NCI-H446 treated with DMSO at 0.1 percent for 48 hours (cell line): Measurements from ENCODE around the gene PLIN3.
"Not testable (repeated sequence)": the region's sequence is repeated elsewhere in the genome, so short reads cannot be mapped to it uniquely, and the experiment has no call there.

Source experiments
- DNase-seq: peaks from one replicate; lab custom pipeline; 2025; lab: John Stamatoyannopoulos, UW

The PLIN3 gene

DNA sequence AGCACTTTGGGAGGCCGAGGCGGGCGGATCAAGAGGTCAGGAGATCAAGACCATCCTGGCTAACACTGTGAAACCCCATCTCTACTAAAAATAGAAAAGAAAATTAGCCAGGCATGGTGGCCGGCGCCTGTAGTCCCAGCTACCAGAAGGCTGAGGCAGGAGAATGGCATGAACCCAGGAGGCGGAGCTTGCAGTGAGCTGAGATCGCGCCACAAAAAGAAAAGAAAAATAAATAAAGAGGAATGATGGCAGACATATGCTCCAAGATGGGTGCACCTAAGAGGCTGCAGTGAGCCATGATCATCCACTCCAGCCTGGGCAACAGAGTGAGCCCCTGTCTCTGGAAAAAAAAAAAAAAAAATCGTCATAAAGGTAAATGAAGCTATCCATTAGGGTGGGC, 21.5 kb downstream of the PLIN3 start:
- not testable (repeated sequence) for DNase-seq

DNA sequence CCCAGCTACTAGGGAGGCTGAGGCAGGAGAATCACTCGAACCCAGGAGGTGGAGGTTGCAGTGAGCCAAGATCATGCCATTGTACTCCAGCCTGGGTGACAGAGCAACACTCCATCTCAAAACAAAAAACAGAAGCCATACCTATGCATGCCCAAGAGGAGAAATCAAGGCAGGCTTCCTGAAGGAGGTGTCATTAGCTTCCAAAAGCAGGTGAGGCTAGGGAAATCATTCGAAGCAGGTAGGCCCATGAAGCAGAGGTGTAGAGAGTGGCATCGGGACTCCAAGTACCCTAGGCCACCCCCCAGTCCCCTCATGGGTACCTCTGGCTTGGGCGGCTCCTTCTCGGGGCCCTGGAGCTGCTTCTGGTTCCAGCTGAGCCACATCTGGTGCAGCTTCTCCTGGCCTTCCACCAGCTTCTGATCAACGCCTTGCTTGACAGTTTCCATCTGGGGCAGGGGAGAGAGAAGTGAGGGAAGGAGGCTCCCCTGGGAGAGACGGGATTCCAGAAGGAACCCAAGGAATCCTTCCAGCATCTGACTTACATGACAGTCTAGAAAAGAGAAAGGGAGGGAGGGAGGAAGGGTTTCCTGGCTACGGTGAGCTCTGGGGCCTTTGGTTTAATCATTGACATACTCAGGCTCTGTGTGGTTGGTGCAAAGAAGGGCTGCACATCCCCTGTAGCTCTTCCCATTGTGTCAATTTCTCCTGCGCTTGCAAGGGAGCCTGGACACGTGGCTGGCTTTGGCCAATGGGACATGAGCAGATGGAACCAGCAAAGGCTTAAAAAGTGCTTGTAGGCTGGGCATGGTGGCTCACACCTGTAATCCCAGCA, 22.9 kb downstream of the PLIN3 start:
- DNase-seq: no peak

DNA sequence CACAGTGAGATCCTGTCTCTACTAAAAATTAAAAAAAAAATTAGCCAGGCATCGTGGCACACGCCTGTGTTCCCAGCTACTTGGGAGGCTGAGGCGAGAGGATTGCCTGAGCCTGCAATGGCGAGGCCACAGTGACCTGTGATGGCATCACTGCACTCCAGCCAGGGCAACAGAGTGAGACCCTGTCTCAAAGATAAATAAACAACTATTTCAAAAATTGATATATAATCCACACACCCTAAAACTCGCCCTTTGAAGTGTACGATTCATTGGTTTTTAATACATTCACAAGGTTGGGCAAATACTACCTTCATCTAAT, 23.9 kb downstream of the PLIN3 start:
- no peak for DNase-seq

DNA sequence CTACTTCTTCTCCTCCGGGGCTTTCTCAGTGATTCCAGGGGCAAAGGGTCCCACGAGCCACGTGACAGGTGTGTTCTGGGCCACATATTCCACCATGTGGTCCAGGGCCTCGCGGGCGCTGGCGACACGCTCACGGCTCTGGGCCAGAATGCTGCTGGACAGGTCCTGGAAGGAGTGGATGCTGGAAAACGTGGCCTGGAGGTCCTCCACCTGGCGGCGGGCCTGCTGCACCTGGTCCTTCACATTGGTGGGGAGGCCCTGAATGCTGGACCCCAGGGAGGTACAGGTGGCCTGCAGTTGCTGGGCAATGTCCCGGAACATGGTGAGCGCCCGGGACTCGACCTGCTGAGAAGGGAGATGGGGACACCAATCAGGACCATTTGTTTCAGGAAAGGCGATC, 28.3 kb downstream of the PLIN3 start:
- no peak for DNase-seq

DNA sequence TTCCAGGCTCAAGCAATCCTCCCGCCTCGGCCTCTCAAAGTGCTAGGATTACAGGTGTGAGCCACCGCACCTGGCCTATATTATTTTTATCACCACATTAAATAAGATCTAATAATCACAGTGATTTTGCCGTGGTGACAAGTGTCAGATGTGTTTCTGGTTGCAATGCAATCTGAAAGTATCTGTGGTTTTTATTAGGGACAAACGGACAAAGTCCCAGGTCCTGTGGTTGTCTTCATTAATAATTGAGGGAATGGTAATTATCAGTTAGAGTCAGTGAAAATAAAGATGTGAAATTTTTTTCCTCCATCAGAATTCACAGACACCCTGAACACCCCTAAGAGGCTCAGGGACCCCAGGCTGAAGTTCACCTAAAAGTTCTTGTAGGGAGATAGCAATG, 34.7 kb downstream of the PLIN3 start:
- no peak for DNase-seq

DNA sequence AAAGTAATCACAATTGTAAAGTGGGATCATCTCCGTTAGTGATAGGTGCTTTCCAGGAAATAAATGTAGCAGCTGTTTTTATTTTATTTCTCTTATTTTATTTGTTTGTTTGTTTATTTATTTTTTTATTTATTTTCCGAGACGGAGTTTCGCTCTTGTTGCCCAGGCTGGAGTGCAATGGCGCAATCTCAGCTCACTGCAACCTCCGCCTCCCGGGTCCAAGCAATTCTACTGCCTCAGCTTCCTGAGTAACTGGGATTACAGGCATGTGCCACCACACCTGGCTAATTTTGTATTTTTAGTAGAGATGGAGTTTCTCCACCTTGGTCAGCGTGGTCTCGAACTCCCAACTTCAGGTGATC, 35.5 kb downstream of the PLIN3 start:
- not testable (repeated sequence) for DNase-seq

DNA sequence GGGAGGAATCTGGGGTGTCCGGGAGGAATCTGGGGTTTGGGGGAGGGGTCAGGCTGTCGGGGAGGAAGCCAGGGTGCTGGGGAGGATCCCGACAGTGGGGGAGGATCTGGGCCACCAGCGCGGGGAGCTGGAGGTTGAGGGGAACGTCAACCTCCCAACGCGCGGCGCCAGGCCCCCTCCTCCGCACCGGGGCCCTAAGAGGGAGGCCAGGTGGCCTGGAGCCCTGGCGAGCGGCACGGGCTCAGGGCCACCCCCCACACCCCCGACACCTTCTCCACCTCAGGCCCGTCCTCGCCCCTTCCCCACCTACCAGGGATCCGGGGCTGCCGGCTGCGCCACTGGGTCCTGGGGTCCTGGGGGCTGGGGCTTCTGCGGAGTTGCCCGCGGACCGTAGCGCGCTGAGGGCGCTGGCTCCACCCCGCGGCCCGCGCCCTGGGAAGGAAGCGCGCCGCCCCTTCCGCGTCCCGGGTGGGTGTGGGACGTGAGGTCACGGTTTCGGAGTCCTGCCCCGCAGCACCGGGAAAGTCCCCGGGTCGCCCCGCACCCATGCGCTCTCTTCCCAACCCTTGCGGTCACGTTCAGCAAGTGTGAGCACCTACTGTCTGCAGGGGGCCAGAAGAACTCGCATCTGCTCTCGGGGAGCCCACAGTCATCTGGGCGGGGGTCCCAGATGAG, 36.0 kb downstream of the PLIN3 start, which contains the start of gene TICAM1:
Gene TICAM1 (minus strand): TSS at position 409 of the 675 bp plus-strand sequence. CDS start 13,335 bp downstream, outside the sequence.
- no peak for DNase-seq

DNA sequence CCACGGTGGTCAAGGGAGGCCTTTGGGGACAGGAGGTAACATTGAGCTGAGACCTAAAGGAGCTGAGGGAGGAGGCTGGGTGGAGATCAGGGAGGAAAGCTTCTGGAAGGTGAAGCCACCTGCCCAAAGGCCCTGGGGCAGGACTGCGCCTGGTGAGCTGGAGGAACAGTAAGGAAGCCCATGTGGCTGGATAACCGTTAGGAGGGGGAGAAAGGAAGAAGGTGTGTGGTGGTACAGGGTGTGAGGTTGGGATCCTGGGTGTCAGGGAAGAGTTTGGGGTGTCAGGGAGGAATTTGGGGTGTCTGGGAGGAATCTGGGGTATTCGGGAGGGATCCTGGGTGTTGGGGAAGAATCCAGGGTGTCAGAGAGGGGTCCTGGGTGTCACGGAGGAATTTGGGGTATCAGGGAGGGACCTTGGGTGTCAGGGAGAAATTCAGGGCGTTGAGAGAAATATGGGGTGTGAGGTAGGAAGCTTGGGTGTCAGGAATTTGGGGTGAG, 36.6 kb downstream of the PLIN3 start:
- no peak for DNase-seq

DNA sequence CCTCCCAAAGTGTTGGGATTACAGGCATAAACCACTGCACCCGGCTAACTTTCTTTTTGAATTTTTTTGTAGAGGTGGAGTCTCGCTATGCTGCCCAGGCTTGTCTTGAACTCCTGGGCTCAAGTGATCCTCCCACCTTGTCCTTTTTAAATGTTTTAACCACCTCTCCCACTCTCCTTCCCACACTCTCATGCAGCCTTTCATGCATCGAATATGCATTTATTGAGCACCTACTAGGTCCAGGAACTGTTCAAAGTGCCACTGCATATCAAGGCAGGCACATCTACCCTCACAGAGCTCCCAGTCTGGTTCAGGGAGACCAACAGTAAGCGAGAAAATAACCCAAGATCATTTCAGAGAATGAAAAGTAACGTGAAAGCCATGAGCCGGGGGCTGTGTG, 37.1 kb downstream of the PLIN3 start:
- no peak for DNase-seq

DNA sequence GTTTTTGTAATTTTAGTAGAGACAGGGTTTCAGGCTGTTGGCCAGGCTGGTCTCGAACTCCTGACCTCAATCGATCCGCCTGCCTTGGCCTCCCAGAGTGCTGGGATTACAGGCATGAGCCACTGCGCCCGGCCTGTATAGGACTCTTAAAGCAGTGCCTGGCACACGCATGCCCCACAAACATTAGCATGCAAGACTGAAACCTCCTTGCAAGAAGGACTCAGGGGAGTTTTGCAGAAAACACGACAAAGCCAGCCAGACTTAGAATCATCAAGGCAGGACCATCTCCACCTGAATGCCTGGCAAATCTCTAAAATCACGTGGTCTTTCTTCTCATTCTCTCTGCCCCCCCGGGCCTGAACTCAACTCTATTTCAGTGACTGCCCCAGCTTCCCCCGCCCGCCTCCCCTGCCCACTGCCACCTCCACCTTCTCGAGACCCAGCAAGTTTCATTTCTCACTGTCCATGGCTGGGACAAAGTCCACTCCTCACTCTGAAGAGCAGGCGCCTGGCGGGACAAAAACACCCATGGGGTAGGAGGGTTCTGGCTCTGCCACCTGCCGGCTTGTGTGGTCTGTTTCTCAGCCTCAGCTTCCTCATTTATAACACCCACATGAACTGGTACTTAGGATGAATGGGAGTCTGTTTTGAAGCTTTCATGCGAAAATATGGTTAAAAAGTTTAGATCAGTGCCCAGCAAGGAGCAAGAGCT, 38.3 kb downstream of the PLIN3 start:
- DNase-seq: no peak

DNA sequence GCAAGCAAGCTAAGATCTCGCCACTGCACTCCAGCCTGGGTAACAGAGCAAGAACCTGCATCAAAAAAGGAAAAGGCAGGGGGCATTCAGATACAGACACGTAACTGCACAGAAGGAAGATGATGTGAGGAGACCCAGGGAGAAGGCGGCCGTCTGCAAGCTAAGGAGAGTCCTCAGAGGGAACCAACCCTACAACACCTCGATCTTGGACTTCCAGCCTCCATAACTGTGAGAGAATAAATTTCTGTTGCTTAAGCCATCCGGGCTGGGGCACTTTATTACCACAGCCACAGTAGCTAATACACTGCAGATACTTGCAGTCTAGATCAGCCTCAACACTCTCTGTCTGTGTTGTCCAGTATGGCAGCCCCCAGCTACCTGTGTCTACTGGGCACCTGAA, 43.9 kb downstream of the PLIN3 start:
- DNase-seq: no peak

DNA sequence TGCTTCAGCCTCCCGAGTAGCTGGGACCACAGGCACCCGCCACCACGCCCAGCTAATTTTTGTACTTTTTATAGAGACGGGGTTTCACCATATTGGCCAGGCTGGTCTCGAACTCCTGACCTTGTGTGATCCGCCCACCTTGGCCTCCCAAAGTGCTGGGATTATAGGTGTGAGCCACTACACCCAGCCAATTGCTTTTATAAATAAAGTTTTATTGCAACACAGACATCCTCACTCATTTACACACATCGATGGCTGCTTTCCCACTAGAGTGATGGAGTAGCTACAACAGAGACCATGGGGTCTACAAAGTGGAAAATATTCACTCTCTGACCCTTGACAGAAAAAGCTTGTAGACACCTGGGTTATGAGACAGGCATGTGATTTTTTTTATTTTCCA, 45.1 kb downstream of the PLIN3 start:
- DNase-seq: not testable (repeated sequence)

DNA sequence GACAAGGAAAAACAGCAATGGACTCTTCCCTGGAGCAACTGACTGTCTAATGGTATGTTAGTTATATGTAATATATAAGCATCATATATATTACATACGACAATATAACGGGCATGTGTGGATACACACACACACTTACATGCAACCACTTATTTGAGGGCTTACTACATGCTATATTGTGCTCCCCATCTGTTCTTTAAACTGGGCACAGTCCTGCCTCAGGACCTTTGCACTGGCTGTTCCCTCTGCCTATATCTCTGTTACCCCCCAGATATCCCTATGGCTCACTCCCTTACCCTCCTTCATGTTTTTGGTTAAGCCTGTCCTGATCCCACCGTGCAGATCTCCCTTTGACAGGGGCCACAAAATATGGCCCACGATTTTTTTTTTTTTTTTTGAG, 46.2 kb downstream of the PLIN3 start:
- no peak for DNase-seq

DNA sequence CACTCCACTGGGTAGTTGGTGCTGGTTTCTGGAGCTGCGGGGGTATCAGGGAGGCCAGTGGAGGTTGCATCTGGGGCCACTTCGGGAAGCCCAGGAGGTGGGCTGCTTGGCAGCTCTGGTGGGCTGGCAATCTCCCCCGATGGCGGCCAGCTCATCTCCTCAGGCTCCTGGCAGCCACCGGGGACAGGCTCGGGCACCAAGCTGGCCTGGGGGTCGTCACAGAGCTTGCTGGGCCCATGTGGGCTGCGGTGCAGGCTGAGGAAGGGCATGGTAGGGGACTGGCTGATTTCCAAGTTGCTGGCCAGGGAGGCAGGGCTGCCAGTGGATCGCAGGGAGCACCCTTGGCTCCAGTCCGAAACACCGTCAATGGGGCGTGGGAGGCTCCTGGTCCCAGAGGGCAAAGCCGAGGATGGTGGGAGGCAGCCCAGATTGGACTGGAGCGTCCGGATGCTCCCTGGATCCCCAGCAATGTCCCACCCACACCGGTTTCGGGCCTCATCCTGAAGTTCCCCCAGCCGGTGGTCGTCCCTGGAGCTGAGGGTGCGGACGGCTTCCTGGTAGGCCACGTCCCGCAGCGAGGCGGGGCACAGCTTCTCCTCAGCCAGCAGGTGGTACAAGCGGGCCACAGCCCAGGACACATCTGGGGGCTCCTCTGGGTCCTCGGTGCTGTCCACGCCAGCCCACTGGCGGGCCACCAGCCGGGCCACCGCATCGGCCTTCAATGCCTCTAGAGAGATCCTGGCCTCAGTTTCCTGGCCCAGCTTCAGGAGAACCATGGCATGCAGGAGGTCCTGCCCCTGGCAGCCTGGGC, 49.8 kb downstream of the PLIN3 start:
- DNase-seq: no peak

DNA sequence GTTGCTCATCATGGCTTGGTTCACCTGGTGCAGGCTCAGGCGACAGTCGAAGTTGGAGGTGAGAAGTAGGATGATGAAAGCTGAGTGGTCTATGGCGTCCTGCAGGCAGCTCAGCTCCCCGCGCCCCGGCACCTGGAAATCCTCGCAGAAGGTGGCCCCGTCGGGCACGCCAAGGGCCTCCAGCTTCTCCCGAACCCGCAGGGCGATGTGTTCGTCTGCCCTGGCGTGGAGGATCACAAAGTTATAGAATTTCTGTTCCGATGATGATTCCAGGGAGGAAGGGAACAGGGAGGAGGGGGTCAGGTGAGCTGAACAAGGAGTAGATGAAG, 50.6 kb downstream of the PLIN3 start:
- no peak for DNase-seq

DNA sequence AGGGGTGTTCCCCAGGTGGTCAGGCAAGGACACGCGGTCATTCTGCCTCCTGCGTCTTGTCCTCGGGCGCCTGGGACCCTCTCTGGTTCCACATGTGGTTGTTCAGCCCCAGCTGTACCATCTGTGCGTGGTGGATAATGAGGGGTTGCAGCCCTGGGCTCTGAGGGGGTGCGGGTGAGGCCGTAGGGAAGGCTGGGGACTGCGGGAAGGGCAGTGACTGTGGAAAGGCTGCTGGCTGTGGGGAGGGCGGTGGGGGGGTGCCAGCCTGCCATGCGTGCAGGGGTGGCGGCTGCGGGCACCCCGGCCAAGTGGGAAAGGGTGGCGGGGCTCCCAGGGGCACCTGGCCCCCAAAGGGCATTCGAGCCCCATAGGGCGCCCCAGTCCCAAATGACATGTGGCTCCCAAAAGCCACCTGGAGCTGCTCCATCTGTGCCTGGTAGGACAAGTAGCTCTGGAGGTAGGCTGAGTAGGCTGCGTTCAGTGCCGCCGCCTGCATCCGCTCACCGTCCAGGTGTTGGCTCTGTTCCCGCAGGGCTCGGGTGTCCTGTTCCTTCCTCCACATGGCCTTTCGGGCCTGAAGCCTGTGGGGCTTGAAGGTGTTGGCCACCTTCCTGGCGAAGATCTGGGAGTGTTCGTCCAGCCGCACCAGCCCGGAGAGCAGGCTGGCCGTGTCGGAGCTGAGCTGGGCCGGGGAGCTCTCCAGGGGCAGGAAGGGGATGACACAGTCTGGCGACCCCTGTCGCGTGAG, 51.1 kb downstream of the PLIN3 start:
- DNase-seq: no peak

DNA sequence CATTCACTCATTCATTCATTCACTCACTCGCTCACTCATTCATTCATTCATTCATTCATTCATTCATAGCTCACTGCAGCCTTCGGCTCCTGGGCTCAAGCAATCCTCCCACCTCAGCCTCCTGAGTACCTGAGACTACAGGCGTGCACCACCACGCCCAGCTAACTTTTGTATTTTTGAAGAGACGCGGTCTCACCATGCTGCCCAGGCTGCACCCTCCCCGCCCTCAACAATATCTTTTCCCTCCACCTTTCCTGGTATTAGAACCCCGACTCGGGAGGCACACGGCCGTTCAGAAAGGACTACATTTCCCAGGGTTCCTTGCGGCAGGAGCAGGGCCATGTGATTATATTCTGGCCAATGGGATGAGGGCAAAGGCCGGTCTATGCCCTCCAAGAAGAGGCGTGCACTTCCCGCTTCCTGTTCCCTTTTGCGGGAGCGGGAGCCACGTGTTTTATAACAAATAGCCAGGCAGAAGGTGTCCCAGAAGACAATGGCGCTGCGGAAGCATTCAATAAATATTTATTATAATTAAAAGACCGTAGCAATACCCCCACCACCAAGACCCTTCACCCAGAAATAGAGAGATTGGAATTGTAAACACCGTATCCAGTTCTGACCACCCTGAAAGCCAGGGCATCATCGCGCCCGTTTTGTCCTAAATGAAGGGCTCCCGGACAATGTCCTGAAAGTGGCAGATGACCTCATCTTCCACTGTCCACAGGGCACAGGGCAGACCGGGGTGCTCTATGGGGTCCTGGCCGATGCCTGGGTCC, 51.9 kb downstream of the PLIN3 start:
- DNase-seq: peak; percentile 91

DNA sequence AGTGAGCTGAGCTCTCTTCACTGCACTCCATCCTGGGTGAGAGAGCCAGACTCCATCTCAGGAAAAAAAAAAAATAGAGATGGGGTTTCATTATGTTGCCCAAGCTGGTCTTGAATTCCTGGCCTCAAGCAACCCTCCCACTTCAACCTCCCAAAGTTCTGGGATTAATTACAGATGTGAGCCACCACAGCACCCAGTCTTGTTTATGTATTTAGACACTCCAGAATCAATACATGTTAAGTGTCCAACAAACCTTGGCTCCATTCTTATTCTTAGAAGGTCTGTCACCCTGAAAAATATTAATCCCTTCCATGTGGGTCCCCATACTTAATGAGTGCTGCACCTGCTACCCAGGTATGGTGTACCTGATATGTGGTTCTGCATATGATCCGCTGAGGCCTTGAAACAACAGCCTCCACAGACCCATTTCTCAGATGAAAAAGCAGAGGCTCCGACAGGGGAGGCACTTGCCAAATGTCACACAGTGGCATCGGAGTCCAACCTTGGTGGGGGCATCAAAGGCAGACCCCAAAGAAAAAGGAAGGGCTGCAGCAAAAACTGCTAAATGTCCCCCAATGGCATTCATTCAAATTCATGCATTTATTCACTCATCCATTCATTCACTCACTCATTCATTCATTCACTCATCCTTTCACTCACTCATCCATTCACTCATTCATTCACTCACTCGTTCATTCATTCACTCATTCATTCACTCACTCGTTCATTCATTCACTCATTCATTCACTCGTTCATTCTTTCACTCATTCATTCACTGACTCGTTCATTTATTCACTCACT, 52.6 kb downstream of the PLIN3 start:
- no peak for DNase-seq

DNA sequence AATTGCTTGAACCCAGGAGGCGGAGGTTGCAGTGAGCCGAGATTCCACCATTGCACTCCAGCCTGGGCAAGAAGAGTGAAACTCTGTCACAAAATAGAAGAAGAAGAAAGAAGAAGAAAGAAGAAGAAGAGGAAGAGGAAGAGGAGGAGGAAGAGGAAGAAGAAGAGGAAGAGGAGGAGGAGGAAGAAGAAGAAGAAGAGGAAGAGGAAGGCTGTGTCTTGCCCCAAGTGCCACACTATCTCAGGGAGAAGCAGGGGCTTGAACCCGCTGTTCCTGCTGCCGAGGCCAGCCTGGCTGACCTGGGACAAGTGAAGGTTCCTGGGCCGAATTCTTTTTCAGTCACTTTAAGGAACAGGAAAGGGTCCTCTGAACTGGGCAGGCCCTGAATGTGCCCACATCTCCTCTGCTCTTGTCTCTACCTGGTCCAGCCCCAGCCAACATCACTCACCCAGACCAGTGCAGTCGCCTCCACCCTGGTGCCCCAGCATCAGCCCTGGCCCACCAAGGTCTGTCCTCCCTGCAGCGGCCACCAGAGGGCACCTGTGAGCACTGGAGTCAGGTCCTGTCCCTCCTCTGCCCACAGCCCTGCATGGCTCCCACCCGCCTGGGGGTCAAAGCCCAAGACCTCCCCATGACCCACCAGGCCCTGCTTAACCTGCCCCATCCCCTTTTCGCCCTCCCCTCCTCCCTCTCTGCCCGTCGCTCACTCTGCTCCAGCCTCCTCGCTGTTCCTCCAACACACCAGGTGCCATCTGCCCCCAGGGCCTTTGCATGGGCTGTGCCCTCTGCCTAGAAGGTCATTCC, 55.9 kb downstream of the PLIN3 start:
- no peak for DNase-seq
